Pancreas (tissue), 10 donors: ENCODE measurements around the gene THOC7. TPM values are rescaled to one million over a fixed set of nuclear protein-coding genes. Genes with fewer than 3 reads are reported as not detected.

Source experiments
- ATAC-seq, 4 donors: fragments of 200-7000 bp; cut with Tn5 transposase; one replicate each; pipeline versions ENCODE4 v1.8.0 to v1.9.1; 2020; ENCODE audit warnings: mild to moderate bottlenecking in 4 of 4, moderate library complexity in 4 of 4
- DNase-seq, 6 donors: peaks; one replicate each; pipeline ENCODE4 v3.0.0-alpha.2; 2020
- FAIRE-seq: peaks from 2 replicates; lab custom pipeline; 2012; peaks lifted over from hg19 to GRCh38; lab: Jason Lieb, UNC
- H3K27ac ChIP-seq, 4 donors: fragments of 200-600 bp; sonication (generic); 1 replicate in 3 of 4; 2 replicates in 1 of 4; pipeline versions ENCODE4 v1.5.0 to v1.8.0; 2020
- H3K27me3 ChIP-seq, 4 donors: fragments of 200-600 bp; one replicate each; pipeline ENCODE4 v1.8.0; 2021
- H3K36me3 ChIP-seq, 3 donors: fragments of 200-600 bp; sonication (generic) in 1 of 3; one replicate each; pipeline versions ENCODE4 v1.5.0 to v1.8.0; 2020 to 2021
- H3K4me1 ChIP-seq, 3 donors: fragments of 200-600 bp; one replicate each; pipeline ENCODE4 v1.8.0; 2021
- H3K4me3 ChIP-seq, 4 donors: fragments of 200-600 bp; sonication (generic) in 2 of 4; one replicate each; pipeline versions ENCODE4 v1.5.0 to v1.8.0; 2020 to 2021
- H3K9me3 ChIP-seq, 4 donors: fragments of 200-600 bp; one replicate each; pipeline ENCODE4 v1.8.0; 2021
- CTCF ChIP-seq, 4 donors: fragments of 200-600 bp; sonication (generic) in 3 of 4; IDR thresholded peaks; one replicate each; pipeline versions ENCODE4 v1.5.0 to v1.8.0; 2021; ENCODE audit warnings: antibody characterized with exemption in 4 of 4
- WGBS, 2 donors: extraction: QIAGEN DNeasy Blood & Tissue Kit; methylation state at CpG; one replicate each; pipeline ENCODE4 v1.1.7; 2013; 5-methylcytosine and 5-hydroxymethylcytosine counted together
- intact Hi-C, 3 donors: fragments of 100-400 bp; cut with DNase I; formaldehyde crosslinking; loops; one replicate each; pipeline versions ENCODE4 v1.11.1 to v1.14.2; 2022
- polyA plus RNA-seq, 2 donors: library from polyadenylated mRNA; stranded (reverse); fragments of 200-250 nt; gene quantifications; one replicate each; pipeline ENCODE4 v1.2.3, GENCODE V29; 2013
- total RNA-seq, 6 donors: library from RNA; stranded (reverse); fragmentation: NEBNext Ultra II Directional in 4 of 6; extraction: Animal tissue kit (Norgen Biotek cat#: 25700) in 4 of 6; gene quantifications; one replicate each; pipeline versions ENCODE4 v1.2.1 to v1.2.4, GENCODE V29; 2021 to 2023
- donor health status: healthy with polysubstance abuse.
- donor health status: DM: no; HTN: no; CAD: no; lungs with moderate emphysema.
- donor health status: DM: no; HTN: no; CAD: no.
- donor health status: control.
- donor health status: control.
- donor health status: Bipolar disorder and iron deficiency.
- donor health status: DM: yes; HTN: yes; CAD: no.
- donor health status: DM: no; HTN: no; CAD: no.
- donor health status: DM: no; HTN: no; CAD: no.
- donor health status: DM: yes; HTN: yes; CAD: no.

The THOC7 gene
- total and polyA plus RNA-seq, 8 donors, result 33.6 to 86.7 (median 40.9) TPM

- H3K27me3 ChIP-seq, result no peaks in the 10 kb centered on the region
- intact Hi-C loops, result no loop called here
- WGBS, 2 donors, result 81 to 85% methylated on average over 5 of the region's 5 CpGs
- no peak for TF ChIP-seq CTCF (IDR thresholded peaks at IDR 0.05)
- peaks cover 4 to 7% (median 6%) of the 10 kb centered on the region in 3 donors for H3K4me1 ChIP-seq
- no peak for DNase-seq
- H3K9me3 ChIP-seq, result no peaks in the 10 kb centered on the region
- H3K36me3 ChIP-seq, result no peaks in the 10 kb centered on the region
- no peak for FAIRE-seq
- no peak overlapping the region for H3K4me3 ChIP-seq
- no peak overlapping the region for H3K27ac ChIP-seq
- no peak for ATAC-seq
Observed at GRCh38 chr3:63895422-63896189, 32.0 kb upstream of the THOC7 start.

GRCh38 chr3:63892773-63893352 lies 29.3 kb upstream of the THOC7 start:
- Histone ChIP-seq H3K27me3 (no peaks in the 10 kb centered on the region), H3K9me3 (no peaks in the 10 kb centered on the region), H3K36me3 (no peaks in the 10 kb centered on the region), H3K4me3 (no peak overlapping the region), H3K4me1 (peaks cover 4 to 7% (median 6%) of the 10 kb centered on the region in 3 donors), H3K27ac (no peak overlapping the region)
- no peak for DNase-seq
- ATAC-seq, result no peak
- no peak for FAIRE-seq
- WGBS, 2 donors, result 91 to 100% methylated on average over 1 of the region's 1 CpG
- intact Hi-C loops, result no loop called here
- no peak for TF ChIP-seq CTCF (IDR thresholded peaks at IDR 0.05)

GRCh38 chr3:63891518-63891917 lies 27.9 kb upstream of the THOC7 start:
- WGBS, 2 donors, result 83 to 89% methylated on average over 5 of the region's 5 CpGs

GRCh38 chr3:63886858-63887257 lies 23.3 kb upstream of the THOC7 start:
- intact Hi-C loops, result no loop called here

More at GRCh38 chr3:63891518-63891917, 27.9 kb upstream of the THOC7 start:
- FAIRE-seq (no peak), ATAC-seq (no peak), DNase-seq (no peak)
- H3K4me1 ChIP-seq, result peaks cover 4 to 8% (median 7%) of the 10 kb centered on the region in 3 donors
- no peak overlapping the region for H3K27ac ChIP-seq
- TF ChIP-seq CTCF (IDR thresholded peaks at IDR 0.05), result no peak
- H3K27me3 ChIP-seq, result no peaks in the 10 kb centered on the region
- H3K4me3 ChIP-seq, result no peak overlapping the region
- intact Hi-C loops, result no loop called here
- H3K36me3 ChIP-seq, result no peaks in the 10 kb centered on the region
- H3K9me3 ChIP-seq, result no peaks in the 10 kb centered on the region

More at GRCh38 chr3:63886858-63887257, 23.3 kb upstream of the THOC7 start:
- no peak overlapping the region for H3K4me3 ChIP-seq
- ATAC-seq, result peak in 3 of 4 donors; percentile 20 to 60 (median 40)
- H3K27ac ChIP-seq, result no peak overlapping the region
- WGBS, 2 donors, result 42 to 44% methylated on average over 3 of the region's 3 CpGs
- no peak for TF ChIP-seq CTCF (IDR thresholded peaks at IDR 0.05)
- peaks cover 0 to 7% (median 0%) of the 10 kb centered on the region in 3 donors for H3K4me1 ChIP-seq
- no peak for FAIRE-seq
- H3K27me3 ChIP-seq, result no peaks in the 10 kb centered on the region
- no peaks in the 10 kb centered on the region for H3K36me3 ChIP-seq
- H3K9me3 ChIP-seq, result no peaks in the 10 kb centered on the region
- DNase-seq, result no peak
